ENCODE data around the gene NT5DC3.

Gene NT5DC3

GRCh38 chr12:103881261-103881660 is 40.2 kb upstream of the NT5DC3 start:
- DNase-seq (ENCODE audit: low read depth), result no peak
- no peak overlapping the region for H3K4me3 ChIP-seq (ENCODE audit: control insufficient read depth, low read depth, low read length)
- no peak for TF ChIP-seq CTCF (IDR thresholded peaks at IDR 0.05; ENCODE audit: control insufficient read depth, insufficient read depth, low read depth, low read length, missing control alignments)

- DNase-seq (ENCODE audit: low read depth), result no peak
- TF ChIP-seq CTCF (IDR thresholded peaks at IDR 0.05; ENCODE audit: control insufficient read depth, insufficient read depth, low read depth, low read length, missing control alignments), result no peak
- no peak overlapping the region for H3K4me3 ChIP-seq (ENCODE audit: control insufficient read depth, low read depth, low read length)
Observed at GRCh38 chr12:103880299-103881142, 39.5 kb upstream of the NT5DC3 start.

GRCh38 chr12:103879878-103880277 is 38.8 kb upstream of the NT5DC3 start:
- no peak for TF ChIP-seq CTCF (IDR thresholded peaks at IDR 0.05; ENCODE audit: control insufficient read depth, insufficient read depth, low read depth, low read length, missing control alignments)
- no peak for DNase-seq (ENCODE audit: low read depth)
- H3K4me3 ChIP-seq (ENCODE audit: control insufficient read depth, low read depth, low read length), result no peak overlapping the region

GRCh38 chr12:103879048-103879692 is 38.1 kb upstream of the NT5DC3 start:
- no peak for DNase-seq (ENCODE audit: low read depth)
- H3K4me3 ChIP-seq (ENCODE audit: control insufficient read depth, low read depth, low read length), result no peak overlapping the region
- TF ChIP-seq CTCF (IDR thresholded peaks at IDR 0.05; ENCODE audit: control insufficient read depth, insufficient read depth, low read depth, low read length, missing control alignments), result no peak

- no peak overlapping the region for H3K4me3 ChIP-seq (ENCODE audit: control insufficient read depth, low read depth, low read length)
- no peak for DNase-seq (ENCODE audit: low read depth)
- TF ChIP-seq CTCF (IDR thresholded peaks at IDR 0.05; ENCODE audit: control insufficient read depth, insufficient read depth, low read depth, low read length, missing control alignments), result peak; percentile 85
Observed at GRCh38 chr12:103877934-103878510, 37.0 kb upstream of the NT5DC3 start.

- no peak for TF ChIP-seq CTCF (IDR thresholded peaks at IDR 0.05; ENCODE audit: control insufficient read depth, insufficient read depth, low read depth, low read length, missing control alignments)
- no peak overlapping the region for H3K4me3 ChIP-seq (ENCODE audit: control insufficient read depth, low read depth, low read length)
- DNase-seq (ENCODE audit: low read depth), result no peak
Observed at GRCh38 chr12:103877288-103877687, 36.3 kb upstream of the NT5DC3 start.
